NCI-H82 treated with DMSO at 0.1 percent for 48 hours (cell line): ENCODE measurements around the gene ZNF710.
"Not testable (repeated sequence)": the region's sequence is repeated elsewhere in the genome, so short reads cannot be mapped to it uniquely, and the experiment has no call there.

Experiments
- DNase-seq: peaks from one replicate; lab custom pipeline; 2025; ENCODE audit not compliant: unreplicated experiment; lab: John Stamatoyannopoulos, UW

The ZNF710 gene

GRCh38 chr15:90001062-90001682 is at the start of gene ZNF710:
TSS of gene ZNF710 (plus strand) at chr15:90001324. CDS start at chr15:90067138, 65,814 bp downstream.
- no peak for DNase-seq

GRCh38 chr15:89954541-89954940 is 46.6 kb upstream of the ZNF710 start:
- DNase-seq, result no peak

- not testable (repeated sequence) for DNase-seq
Observed at GRCh38 chr15:89955449-89955998, 45.6 kb upstream of the ZNF710 start.

DNA sequence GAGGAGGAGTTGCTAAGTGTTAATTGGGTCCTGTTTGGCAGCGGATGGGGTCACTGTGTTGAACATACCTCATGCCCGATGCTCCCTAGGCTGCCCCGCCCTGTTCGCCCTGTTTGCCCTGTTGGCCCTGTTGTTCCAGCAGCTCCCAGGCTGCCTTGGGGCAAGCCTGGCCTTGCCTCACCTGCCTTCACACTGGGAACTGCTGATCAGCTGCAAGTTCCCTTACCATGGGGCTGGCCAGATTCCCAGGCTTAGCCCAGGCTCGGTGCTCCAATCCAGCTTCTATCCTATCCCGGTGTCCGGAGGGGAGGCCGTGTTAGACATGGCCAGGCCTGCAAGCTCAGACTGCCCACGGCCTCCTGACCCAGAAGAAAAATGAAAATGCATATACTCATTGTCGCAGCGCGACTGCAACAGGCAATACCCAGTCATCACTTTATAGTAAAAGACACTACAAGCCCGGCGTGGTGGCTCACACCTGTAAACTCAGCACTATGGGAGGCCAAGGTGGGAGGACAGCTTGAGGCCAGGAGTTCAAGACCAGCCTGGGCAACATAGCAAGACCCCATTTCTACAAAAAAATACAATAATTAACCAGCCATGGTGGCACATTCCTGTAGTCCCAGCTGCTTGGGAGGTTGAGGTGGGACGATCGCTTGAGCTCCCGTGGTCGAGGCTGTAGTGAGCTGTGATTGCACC is 42.9 kb upstream of the ZNF710 start:
- no peak for DNase-seq

DNA sequence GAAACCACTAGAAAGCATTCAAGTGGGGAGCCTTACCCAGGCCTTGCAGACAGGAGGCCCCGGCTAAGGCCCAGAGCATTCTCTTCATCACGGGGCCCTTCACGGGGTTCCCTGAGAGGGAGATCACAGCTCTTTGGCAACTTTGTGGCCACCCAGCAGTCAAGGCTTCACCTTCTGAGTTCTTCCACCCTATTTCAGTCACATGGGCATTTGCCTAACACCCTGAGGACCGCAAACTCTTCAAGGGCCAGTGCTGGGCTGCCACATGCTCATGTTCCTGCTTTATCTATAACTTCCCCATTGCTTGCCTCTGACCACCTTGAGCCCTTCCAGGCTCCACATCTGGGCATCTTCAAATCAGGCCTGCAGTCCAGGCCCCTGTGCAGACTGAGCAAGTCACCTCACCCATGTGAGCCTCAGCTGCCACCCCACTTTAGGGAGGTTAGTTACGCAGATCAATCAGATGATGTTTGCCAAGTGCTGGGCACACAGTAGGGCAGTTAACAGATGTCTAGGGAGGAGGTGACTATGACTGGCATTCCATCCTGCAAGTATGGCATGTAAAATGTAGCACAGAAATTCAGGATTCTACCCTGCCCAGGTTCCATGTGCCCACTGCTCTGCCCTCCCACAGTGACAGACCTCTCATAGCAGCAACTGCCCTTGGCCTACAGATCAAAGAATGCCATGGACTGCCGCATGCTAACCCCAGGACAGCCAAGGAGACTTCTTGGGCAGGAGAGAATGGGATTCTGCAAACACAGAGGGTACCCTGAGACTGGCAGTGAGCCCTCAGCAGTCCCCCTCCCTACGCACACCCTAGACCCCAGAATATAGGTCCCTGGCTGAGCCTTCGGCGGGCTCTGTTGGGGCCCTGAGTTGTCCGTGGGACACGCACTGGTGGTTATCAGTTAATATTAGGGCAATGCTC is 37.6 kb upstream of the ZNF710 start:
- no peak for DNase-seq

DNA sequence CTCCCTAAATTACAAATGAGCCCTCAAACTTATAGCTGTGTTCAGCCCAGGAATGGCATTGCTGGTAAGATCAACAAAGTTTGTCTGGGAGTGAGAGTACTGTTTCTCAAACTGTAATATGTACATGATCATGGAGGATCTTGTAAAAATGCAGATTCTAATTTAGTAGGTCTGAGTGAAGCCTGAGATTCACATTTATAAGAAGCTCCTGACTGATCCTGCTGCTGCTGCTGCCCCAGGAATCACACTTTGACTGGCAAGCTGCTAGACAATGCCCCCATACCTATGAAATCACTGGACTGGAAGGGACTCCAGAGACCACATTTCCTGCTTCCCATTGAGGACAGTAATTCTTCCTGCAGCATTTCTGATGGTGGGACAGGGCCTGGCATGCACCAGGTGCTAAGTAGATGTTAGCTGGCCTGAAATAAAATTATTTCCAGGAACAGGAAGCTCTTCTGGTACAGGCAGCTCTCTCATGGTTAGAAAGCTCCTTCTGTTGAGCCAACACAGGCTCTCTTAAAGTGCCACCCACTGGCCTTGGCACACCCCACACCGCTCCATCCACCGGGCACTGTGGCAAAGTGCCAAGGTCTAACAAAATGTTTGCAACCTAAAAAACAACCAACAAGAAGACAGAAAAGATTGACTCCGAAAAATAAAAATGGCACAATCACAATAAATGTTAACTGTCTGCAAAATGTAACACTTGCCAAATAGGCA is 36.7 kb upstream of the ZNF710 start:
- no peak for DNase-seq

DNA sequence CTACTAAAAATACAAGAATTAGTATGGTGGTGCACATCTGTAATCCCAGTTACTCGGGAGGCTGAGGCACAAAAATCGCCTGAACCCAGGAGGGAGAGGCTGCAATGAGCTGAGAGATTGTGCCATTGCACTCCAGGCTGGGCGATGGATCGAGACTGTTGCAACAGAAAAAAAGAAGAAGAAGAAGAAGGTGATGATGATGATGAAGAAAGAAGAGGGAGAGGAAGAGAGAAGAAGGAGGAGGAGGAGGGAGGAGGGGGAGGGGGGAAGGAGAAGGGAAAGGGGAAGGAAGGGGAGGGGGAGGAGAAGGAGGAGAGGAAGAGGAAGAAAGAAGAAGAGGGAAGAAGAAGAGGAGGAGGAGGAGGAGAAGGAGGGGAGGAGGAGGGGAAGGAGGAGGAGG is 33.2 kb upstream of the ZNF710 start:
- no peak for DNase-seq

GRCh38 chr15:89971592-89971997 is 29.5 kb upstream of the ZNF710 start:
- DNase-seq, result peak; percentile 19

GRCh38 chr15:89972085-89972484 is 29.0 kb upstream of the ZNF710 start:
- no peak for DNase-seq

GRCh38 chr15:89975482-89976245 is 25.5 kb upstream of the ZNF710 start:
- no peak for DNase-seq

- DNase-seq, result no peak
Observed at GRCh38 chr15:89976246-89976600, 24.9 kb upstream of the ZNF710 start.

- not testable (repeated sequence) for DNase-seq
Observed at GRCh38 chr15:89977836-89978235, 23.3 kb upstream of the ZNF710 start.

GRCh38 chr15:89978914-89979313 is 22.2 kb upstream of the ZNF710 start:
- no peak for DNase-seq

DNA sequence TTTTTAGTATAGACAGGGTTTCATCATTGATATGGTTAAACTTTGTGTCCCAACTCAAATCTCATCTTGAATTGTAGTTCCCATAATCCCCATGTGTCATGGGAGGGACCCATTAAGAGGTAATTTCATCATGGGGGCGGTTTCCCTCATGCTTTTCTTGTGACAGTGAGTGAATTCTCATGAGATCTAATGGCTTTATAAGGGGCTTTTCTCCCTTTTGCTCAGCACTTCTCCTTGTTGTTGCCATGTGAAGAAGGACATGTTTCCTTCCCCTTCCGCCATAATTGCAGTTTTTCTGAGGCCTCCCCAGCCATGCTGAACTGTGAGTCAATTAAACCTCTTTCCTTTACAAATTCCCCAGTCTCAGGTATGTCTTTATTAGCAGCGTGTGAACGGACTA is 20.2 kb upstream of the ZNF710 start:
- no peak for DNase-seq

- no peak for DNase-seq
Observed at GRCh38 chr15:89982315-89983055, 18.6 kb upstream of the ZNF710 start.

GRCh38 chr15:89984001-89984400 is 17.1 kb upstream of the ZNF710 start:
- no peak for DNase-seq

GRCh38 chr15:89984421-89985010 is 16.6 kb upstream of the ZNF710 start:
- no peak for DNase-seq

GRCh38 chr15:89985111-89985510 is 16.0 kb upstream of the ZNF710 start:
- DNase-seq, result no peak

- DNase-seq, result no peak
Observed at GRCh38 chr15:89991312-89991711, 9.8 kb upstream of the ZNF710 start.
